ENCODE measurements around the gene PLD3.

PLD3 gene

DNA sequence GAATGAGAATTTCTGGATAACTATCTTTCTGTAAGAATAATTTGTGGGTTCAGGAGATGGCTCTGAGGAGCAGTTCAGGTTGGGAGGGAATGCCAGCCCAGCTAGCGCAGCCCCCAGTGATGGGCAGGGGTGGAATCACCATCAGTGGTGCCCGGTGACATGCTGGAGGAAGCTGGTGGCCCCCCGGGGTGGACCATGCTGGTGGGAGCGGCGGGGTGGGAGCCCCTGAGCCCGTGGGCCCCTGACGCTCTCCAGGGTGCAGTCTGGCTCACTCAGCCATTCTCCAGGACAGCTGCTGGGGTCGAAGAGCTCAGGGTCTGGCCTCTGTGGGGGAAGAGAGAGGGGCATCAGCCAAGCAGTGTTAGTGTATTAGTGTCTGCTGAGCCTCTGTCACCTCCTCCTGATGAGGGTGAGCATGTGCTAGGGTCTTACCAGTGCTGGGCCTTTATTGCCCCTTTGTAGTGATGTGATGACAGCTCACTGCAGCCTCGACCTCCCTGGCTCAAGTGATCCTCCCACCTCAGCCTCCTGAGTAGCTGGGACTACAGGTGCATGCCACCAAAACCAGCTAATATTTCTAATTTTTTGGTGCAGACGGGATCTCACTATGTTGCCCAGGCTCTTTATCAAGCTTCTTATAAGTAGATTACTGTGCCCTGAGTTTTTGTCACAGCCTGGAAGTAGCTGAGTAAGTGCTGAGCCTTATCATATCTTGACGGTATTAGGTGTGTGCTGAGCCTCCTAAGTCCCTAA is 31.1 kb downstream of the PLD3 start:
- Histone ChIP-seq H3K27me3 (ENCODE audit: insufficient read depth, poor library complexity, severe bottlenecking) (no peaks in the 10 kb centered on the region), H3K4me3 (ENCODE audit: severe bottlenecking) (no peak overlapping the region), H3K27ac (ENCODE audit: poor library complexity, severe bottlenecking) (no peak overlapping the region), H3K36me3 (ENCODE audit: low read depth) (no peaks in the 10 kb centered on the region; the same call in 1 of the 2 replicates), H3K9me3 (ENCODE audit: severe bottlenecking) (no peaks in the 10 kb centered on the region), H3K4me1 (ENCODE audit: insufficient read depth, poor library complexity, severe bottlenecking) (no peaks in the 10 kb centered on the region)
- ATAC-seq (ENCODE audit: low read depth): no peak
- DNase-seq (ENCODE audit: low spot score): no peak
- TF ChIP-seq, protein P1, sequence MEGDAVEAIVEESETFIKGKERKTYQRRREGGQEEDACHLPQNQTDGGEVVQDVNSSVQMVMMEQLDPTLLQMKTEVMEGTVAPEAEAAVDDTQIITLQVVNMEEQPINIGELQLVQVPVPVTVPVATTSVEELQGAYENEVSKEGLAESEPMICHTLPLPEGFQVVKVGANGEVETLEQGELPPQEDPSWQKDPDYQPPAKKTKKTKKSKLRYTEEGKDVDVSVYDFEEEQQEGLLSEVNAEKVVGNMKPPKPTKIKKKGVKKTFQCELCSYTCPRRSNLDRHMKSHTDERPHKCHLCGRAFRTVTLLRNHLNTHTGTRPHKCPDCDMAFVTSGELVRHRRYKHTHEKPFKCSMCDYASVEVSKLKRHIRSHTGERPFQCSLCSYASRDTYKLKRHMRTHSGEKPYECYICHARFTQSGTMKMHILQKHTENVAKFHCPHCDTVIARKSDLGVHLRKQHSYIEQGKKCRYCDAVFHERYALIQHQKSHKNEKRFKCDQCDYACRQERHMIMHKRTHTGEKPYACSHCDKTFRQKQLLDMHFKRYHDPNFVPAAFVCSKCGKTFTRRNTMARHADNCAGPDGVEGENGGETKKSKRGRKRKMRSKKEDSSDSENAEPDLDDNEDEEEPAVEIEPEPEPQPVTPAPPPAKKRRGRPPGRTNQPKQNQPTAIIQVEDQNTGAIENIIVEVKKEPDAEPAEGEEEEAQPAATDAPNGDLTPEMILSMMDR (IDR thresholded peaks at IDR 0.05; ENCODE audit: poor library complexity, severe bottlenecking): no peak

DNA sequence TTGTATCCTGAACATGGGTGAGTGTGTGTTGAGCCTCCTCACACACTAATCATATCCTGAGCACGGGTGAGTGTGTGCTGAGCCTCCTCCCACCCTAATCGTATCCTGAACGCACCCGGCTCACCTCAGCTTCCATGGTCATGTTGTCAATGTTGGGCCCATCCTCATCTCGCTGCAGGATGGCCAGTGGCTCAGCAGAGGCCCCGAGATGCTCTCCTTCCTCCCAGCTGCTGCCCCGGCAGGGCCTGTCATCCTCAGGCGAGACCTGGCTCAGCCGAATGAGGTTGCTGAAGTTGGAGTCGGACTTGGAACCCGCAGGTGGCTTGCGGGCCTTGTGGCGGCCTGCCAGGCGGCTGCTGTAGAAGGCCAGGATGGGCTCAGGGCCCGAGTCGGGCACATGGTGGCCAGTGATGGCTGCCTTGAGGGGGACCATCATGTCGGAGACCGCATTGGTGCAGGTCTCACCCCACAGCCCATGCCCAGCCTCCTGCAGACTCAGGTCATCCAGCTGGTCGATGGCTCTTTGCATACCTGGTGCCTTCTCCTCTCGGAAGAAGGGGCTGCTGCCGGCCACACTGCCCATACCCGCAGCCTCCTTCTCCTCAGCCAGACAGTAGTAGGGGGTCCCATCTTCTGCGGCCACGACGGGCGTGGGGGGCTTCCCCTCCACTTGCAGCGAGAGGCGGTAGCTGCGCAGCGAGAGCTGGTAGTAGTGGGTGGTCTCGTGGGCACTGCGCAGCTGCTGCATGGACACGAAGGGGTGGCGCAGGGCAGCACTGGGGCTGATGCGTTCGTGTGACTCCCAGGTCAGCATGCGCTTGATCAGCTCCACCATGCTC is 31.9 kb downstream of the PLD3 start:
- ATAC-seq (ENCODE audit: low read depth): no peak

DNA sequence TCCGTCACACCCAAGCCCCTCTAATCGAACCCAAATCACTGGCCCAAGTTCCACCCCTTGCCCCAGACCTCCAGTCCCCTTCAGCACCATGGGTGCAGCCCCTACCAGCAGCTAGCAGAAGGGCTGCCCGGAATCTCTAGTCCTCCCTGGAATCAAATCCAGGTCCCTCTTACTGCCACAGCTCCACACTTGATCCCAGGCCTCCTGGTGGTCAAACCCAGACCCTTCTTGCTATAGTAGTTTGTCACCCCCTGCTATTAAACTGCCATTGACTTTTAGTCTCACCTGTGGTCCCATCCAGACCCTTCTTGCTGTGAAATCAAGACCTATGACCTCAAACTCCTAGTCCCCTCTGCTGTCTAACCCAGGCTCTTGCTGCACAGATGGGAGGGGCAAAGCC is 32.8 kb downstream of the PLD3 start:
- no peaks in the 10 kb centered on the region for H3K4me1 ChIP-seq (ENCODE audit: insufficient read depth, poor library complexity, severe bottlenecking)
- no peak overlapping the region for H3K4me3 ChIP-seq (ENCODE audit: severe bottlenecking)
- no peak for DNase-seq (ENCODE audit: low spot score)
- no peak; the same call in 2 of the 3 replicates for ATAC-seq (ENCODE audit: low read depth)
- H3K27ac ChIP-seq (ENCODE audit: poor library complexity, severe bottlenecking): no peak overlapping the region
- TF ChIP-seq, protein P1 (IDR thresholded peaks at IDR 0.05; ENCODE audit: poor library complexity, severe bottlenecking): no peak
- H3K9me3 ChIP-seq (ENCODE audit: severe bottlenecking): no peaks in the 10 kb centered on the region
- no peaks in the 10 kb centered on the region for H3K27me3 ChIP-seq (ENCODE audit: insufficient read depth, poor library complexity, severe bottlenecking)
- no peaks in the 10 kb centered on the region for H3K36me3 ChIP-seq (ENCODE audit: low read depth)

More for the DNA sequence above, 31.9 kb downstream of the PLD3 start:
- Histone ChIP-seq H3K9me3 (ENCODE audit: severe bottlenecking) (no peaks in the 10 kb centered on the region), H3K4me3 (ENCODE audit: severe bottlenecking) (no peak overlapping the region), H3K27ac (ENCODE audit: poor library complexity, severe bottlenecking) (no peak overlapping the region), H3K4me1 (ENCODE audit: insufficient read depth, poor library complexity, severe bottlenecking) (no peaks in the 10 kb centered on the region), H3K27me3 (ENCODE audit: insufficient read depth, poor library complexity, severe bottlenecking) (no peaks in the 10 kb centered on the region), H3K36me3 (ENCODE audit: low read depth) (no peaks in the 10 kb centered on the region)
- no peak for DNase-seq (ENCODE audit: low spot score)
- TF ChIP-seq, protein P1 (IDR thresholded peaks at IDR 0.05; ENCODE audit: poor library complexity, severe bottlenecking): no peak

DNA sequence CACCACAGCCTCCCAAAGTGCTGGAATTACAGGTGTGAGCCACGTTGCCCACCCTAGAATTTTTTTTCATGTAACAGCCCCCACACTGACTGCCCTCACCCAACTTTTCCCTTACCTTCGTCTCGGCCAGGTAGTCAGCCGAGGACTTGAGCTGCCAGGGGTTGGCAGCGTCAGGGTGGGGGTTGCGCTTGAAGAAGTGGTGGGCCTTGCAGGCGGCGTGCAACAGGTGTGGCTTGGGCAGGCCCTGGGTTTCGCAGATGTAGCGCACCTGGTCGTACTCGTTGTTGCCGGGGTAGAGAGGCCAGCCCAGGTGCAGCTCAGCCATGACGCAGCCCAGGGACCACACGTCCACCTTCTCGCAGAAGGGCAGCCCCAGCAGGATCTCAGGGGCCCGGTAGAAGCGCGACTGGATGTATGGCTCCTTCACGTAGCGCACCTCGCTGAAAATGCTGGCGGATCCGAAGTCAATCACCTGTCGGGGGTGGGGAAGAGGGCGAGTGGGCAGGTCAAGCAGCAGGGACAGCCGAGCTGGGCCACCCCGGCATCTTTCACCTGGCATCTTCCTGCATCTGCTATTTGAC is 35.3 kb downstream of the PLD3 start:
- no peaks in the 10 kb centered on the region for H3K9me3 ChIP-seq (ENCODE audit: severe bottlenecking)
- H3K36me3 ChIP-seq (ENCODE audit: low read depth): no peaks in the 10 kb centered on the region
- no peaks in the 10 kb centered on the region for H3K27me3 ChIP-seq (ENCODE audit: insufficient read depth, poor library complexity, severe bottlenecking)
- DNase-seq (ENCODE audit: low spot score): no peak
- TF ChIP-seq, protein P1 (IDR thresholded peaks at IDR 0.05; ENCODE audit: poor library complexity, severe bottlenecking): no peak
- H3K4me3 ChIP-seq (ENCODE audit: severe bottlenecking): no peak overlapping the region
- H3K4me1 ChIP-seq (ENCODE audit: insufficient read depth, poor library complexity, severe bottlenecking): no peaks in the 10 kb centered on the region
- no peak overlapping the region for H3K27ac ChIP-seq (ENCODE audit: poor library complexity, severe bottlenecking)
- no peak for ATAC-seq (ENCODE audit: low read depth)
